ENCODE data around the gene GZMB. TPM values are rescaled to one million over a fixed set of nuclear protein-coding genes. Genes with fewer than 3 reads are reported as not detected.
"Not testable (repeated sequence)": the region's sequence is repeated elsewhere in the genome, so short reads cannot be mapped to it uniquely, and the experiment has no call there.

Gene GZMB
- total RNA-seq, 1 experiment from 2014 or later, result not detected

GRCh38 chr14:24659916-24660570 lies 26.1 kb upstream of the GZMB start:
- peaks cover 5% of the 10 kb centered on the region for H3K27me3 Mint-ChIP-seq (ENCODE audit: low read depth)
- no peak overlapping the region for H2BK5ac ChIP-seq (ENCODE audit: insufficient read length, low read length)
- no peak overlapping the region for H3K23ac ChIP-seq (ENCODE audit: insufficient read length, low read depth, low read length)
- H4K8ac ChIP-seq (replicated peaks; ENCODE audit: insufficient read length, low read depth, low read length), result no peak overlapping the region
- no peak overlapping the region for H3K18ac ChIP-seq (ENCODE audit: insufficient read length, low read depth, low read length)
- no peak overlapping the region for H4K91ac ChIP-seq (ENCODE audit: insufficient read length, low read depth, low read length)
- H3K14ac ChIP-seq (ENCODE audit: insufficient read depth, low read length), result no peak overlapping the region
- no peak overlapping the region for H2BK20ac ChIP-seq (ENCODE audit: low read depth, low read length, poor library complexity, severe bottlenecking)
- no peak overlapping the region for H2AFZ ChIP-seq (ENCODE audit: low read length)
- no peak overlapping the region for H3K4ac ChIP-seq (ENCODE audit: low read depth, low read length)
- no peak overlapping the region for H3K27ac Mint-ChIP-seq
- no peak overlapping the region for H3K4me2 ChIP-seq (ENCODE audit: insufficient read depth, insufficient read length, low read length)
- no peak overlapping the region for H2BK12ac ChIP-seq (ENCODE audit: insufficient read length, low read depth, low read length)
- H3T11ph ChIP-seq (ENCODE audit: low read length), result no peak overlapping the region
- H3K27me3 ChIP-seq (ENCODE audit: insufficient read depth, low read length), result no peaks in the 10 kb centered on the region
- H2BK120ac ChIP-seq (ENCODE audit: low read depth, low read length, poor library complexity, severe bottlenecking), result no peak overlapping the region
- H2AK5ac ChIP-seq (ENCODE audit: insufficient read length, low read length), result no peak overlapping the region
- H3K4me3 Mint-ChIP-seq, result no peak overlapping the region
- H3K9me3 Mint-ChIP-seq, result peaks cover 0 to 77% of the 10 kb centered on the region in 2 experiments; a peak in 2 of 5 replicates
- no peaks in the 10 kb centered on the region for H3K4me1 ChIP-seq (ENCODE audit: insufficient read depth, low read length)
- H3K79me1 ChIP-seq (ENCODE audit: insufficient read depth, low read depth, low read length, poor library complexity, severe bottlenecking), result no peaks in the 10 kb centered on the region
- H4K5ac ChIP-seq (ENCODE audit: insufficient read length, low read depth, low read length), result no peak overlapping the region
- H4K20me1 ChIP-seq (ENCODE audit: control insufficient read depth, insufficient read depth, insufficient read length), result no peaks in the 10 kb centered on the region
- H3K79me2 ChIP-seq (ENCODE audit: insufficient read depth, low read length), result no peaks in the 10 kb centered on the region
- H3K56ac ChIP-seq (ENCODE audit: insufficient read length, low read depth, low read length), result no peak overlapping the region
- no peak overlapping the region for H3K27ac ChIP-seq (ENCODE audit: insufficient read length, low read depth, low read length)
- H2BK15ac ChIP-seq (ENCODE audit: low read depth, low read length), result no peak overlapping the region
- no peaks in the 10 kb centered on the region for H3K9me3 ChIP-seq (ENCODE audit: control insufficient read depth, low read depth, low read length)
- no peak for DNase-seq
- WGBS (ENCODE audit: extremely low coverage, insufficient read length, low lambda C conversion rate), result no CpG with 5 or more reads among the region's 9 CpGs
- H3K4me1 Mint-ChIP-seq, result no peaks in the 10 kb centered on the region
- TF ChIP-seq CTCF (conservative IDR thresholded peaks at IDR 0.05), result no peak
- H3K36me3 Mint-ChIP-seq (ENCODE audit: insufficient read depth in 1 of 3, low read depth in 3 of 3), result peaks cover 0 to 9% (median 0%) of the 10 kb centered on the region in 3 experiments; a peak in 2 of 7 replicates
- H3K23me2 ChIP-seq (ENCODE audit: insufficient read length, low read depth, low read length, poor library complexity, severe bottlenecking), result no peaks in the 10 kb centered on the region
- no peak overlapping the region for H3K9ac ChIP-seq (ENCODE audit: extremely low read depth, insufficient read length, low read length)

GRCh38 chr14:24648361-24648760 lies 14.4 kb upstream of the GZMB start:
- not testable (repeated sequence) for H2BK20ac ChIP-seq (ENCODE audit: low read depth, low read length, poor library complexity, severe bottlenecking); H4K91ac ChIP-seq (ENCODE audit: insufficient read length, low read depth, low read length); H2BK15ac ChIP-seq (ENCODE audit: low read depth, low read length); H3K27ac ChIP-seq (ENCODE audit: insufficient read length, low read depth, low read length); H2BK120ac ChIP-seq (ENCODE audit: low read depth, low read length, poor library complexity, severe bottlenecking); H3K23ac ChIP-seq (ENCODE audit: insufficient read length, low read depth, low read length); H3K27ac Mint-ChIP-seq; H3K23me2 ChIP-seq (ENCODE audit: insufficient read length, low read depth, low read length, poor library complexity, severe bottlenecking); H3K79me1 ChIP-seq (ENCODE audit: insufficient read depth, low read depth, low read length, poor library complexity, severe bottlenecking); H3K9ac ChIP-seq (ENCODE audit: extremely low read depth, insufficient read length, low read length); H3K27me3 Mint-ChIP-seq (ENCODE audit: low read depth); H3K4me3 Mint-ChIP-seq; H3K4me1 ChIP-seq (ENCODE audit: insufficient read depth, low read length); H2AK5ac ChIP-seq (ENCODE audit: insufficient read length, low read length); H3K79me2 ChIP-seq (ENCODE audit: insufficient read depth, low read length); H2AFZ ChIP-seq (ENCODE audit: low read length); H3K14ac ChIP-seq (ENCODE audit: insufficient read depth, low read length); H4K8ac ChIP-seq (replicated peaks; ENCODE audit: insufficient read length, low read depth, low read length); H3K27me3 ChIP-seq (ENCODE audit: insufficient read depth, low read length); H2BK5ac ChIP-seq (ENCODE audit: insufficient read length, low read length); H3T11ph ChIP-seq (ENCODE audit: low read length); H3K4me2 ChIP-seq (ENCODE audit: insufficient read depth, insufficient read length, low read length); H3K9me3 ChIP-seq (ENCODE audit: control insufficient read depth, low read depth, low read length); H3K56ac ChIP-seq (ENCODE audit: insufficient read length, low read depth, low read length); H3K18ac ChIP-seq (ENCODE audit: insufficient read length, low read depth, low read length); H3K4me1 Mint-ChIP-seq; H4K5ac ChIP-seq (ENCODE audit: insufficient read length, low read depth, low read length); H2BK12ac ChIP-seq (ENCODE audit: insufficient read length, low read depth, low read length); H4K20me1 ChIP-seq (ENCODE audit: control insufficient read depth, insufficient read depth, insufficient read length); H3K4ac ChIP-seq (ENCODE audit: low read depth, low read length); DNase-seq
- Mint-ChIP-seq H3K9me3 (peaks cover 12 to 94% of the 10 kb centered on the region in 2 experiments; a peak in 4 of 5 replicates), H3K36me3 (ENCODE audit: insufficient read depth in 1 of 3, low read depth in 3 of 3) (peaks cover 0 to 38% (median 0%) of the 10 kb centered on the region in 3 experiments; a peak in 2 of 7 replicates)
- no CpG with 5 or more reads among the region's 1 CpG for WGBS (ENCODE audit: extremely low coverage, insufficient read length, low lambda C conversion rate)

Measured in H9 (cell line).